HepG2 (cell line): ENCODE data around the gene FAHD1. TPM values are rescaled to one million over a fixed set of nuclear protein-coding genes. Genes with fewer than 3 reads are reported as not detected.
A peak's percentile ranks its signal among the peaks of the same experiment; 100 is the strongest.

Experiments
- BCL6 ChIP-seq: IDR thresholded peaks from 2 replicates; pipeline ENCODE4 v1.6.1; 2016; ENCODE audit warnings: missing genetic modification reagents, missing compliant biosample characterization
- DPF2 ChIP-seq: sonication (generic); formaldehyde crosslinking; IDR thresholded peaks from 2 replicates; pipeline ENCODE4 v1.4.0; 2020; ENCODE audit warnings: mild to moderate bottlenecking, low read depth, missing genetic modification reagents, borderline replicate concordance
- EED ChIP-seq: sonication (generic); formaldehyde crosslinking; IDR thresholded peaks from 2 replicates; pipeline ENCODE4 v1.5.0; 2020; ENCODE audit warnings: mild to moderate bottlenecking, missing genetic modification reagents
- ETS1 ChIP-seq: sonication (generic); formaldehyde crosslinking; IDR thresholded peaks from 2 replicates; pipeline ENCODE4 v1.4.0; 2020; ENCODE audit warnings: missing genetic modification reagents
- FOXP4 ChIP-seq: sonication (generic); formaldehyde crosslinking; IDR thresholded peaks from 2 replicates; pipeline ENCODE4 v1.4.0; 2020; ENCODE audit warnings: missing genetic modification reagents
- HOXA3 ChIP-seq: sonication (generic); formaldehyde crosslinking; IDR thresholded peaks from 2 replicates; pipeline ENCODE4 v1.5.0; 2020; ENCODE audit warnings: missing genetic modification reagents
- ISL2 ChIP-seq: sonication (generic); formaldehyde crosslinking; IDR thresholded peaks from 2 replicates; pipeline ENCODE4 v1.5.0; 2020; ENCODE audit warnings: missing genetic modification reagents
- KAT7 ChIP-seq: IDR thresholded peaks from 2 replicates; pipeline ENCODE4 v1.6.1; 2018; ENCODE audit warnings: borderline replicate concordance, missing compliant biosample characterization
- KAT8 ChIP-seq: IDR thresholded peaks from 2 replicates; pipeline ENCODE4 v1.6.1; 2016; ENCODE audit warnings: missing genetic modification reagents, missing compliant biosample characterization
- KDM1A ChIP-seq: IDR thresholded peaks from 2 replicates; pipeline ENCODE4 v1.6.1; 2016; ENCODE audit warnings: missing compliant biosample characterization
- MYC ChIP-seq: sonication (generic); formaldehyde crosslinking; IDR thresholded peaks from 2 replicates; pipeline ENCODE4 v1.9.0; 2021; ENCODE audit warnings: missing genetic modification reagents, borderline replicate concordance
- NFIC ChIP-seq: IDR thresholded peaks from 2 replicates; pipeline ENCODE4 v1.6.1; 2012; ENCODE audit warnings: mild to moderate bottlenecking, low read length, inconsistent platforms
- PITX1 ChIP-seq: sonication (generic); formaldehyde crosslinking; IDR thresholded peaks from 2 replicates; pipeline ENCODE4 v1.5.1; 2020; ENCODE audit warnings: mild to moderate bottlenecking, missing genetic modification reagents
- RARA ChIP-seq: IDR thresholded peaks from 2 replicates; pipeline ENCODE4 v1.6.1; 2016; ENCODE audit warnings: missing genetic modification reagents, missing compliant biosample characterization
- RNF219 ChIP-seq: sonication (generic); formaldehyde crosslinking; IDR thresholded peaks from 2 replicates; pipeline ENCODE4 v1.5.0; 2020; ENCODE audit warnings: mild to moderate bottlenecking, missing genetic modification reagents
- SOX6 ChIP-seq, 2 experiments: fragments of 450-650 bp in 1 of 2; sonication (generic) in 1 of 2; formaldehyde crosslinking in 1 of 2; IDR thresholded peaks; 2 replicates each; pipeline versions ENCODE4 v1.4.0 to v1.6.1; 2017 to 2020; ENCODE audit warnings: antibody characterized with exemption in 1 of 2, mild to moderate bottlenecking in 1 of 2, missing genetic modification reagents in 1 of 2
- TEAD2 ChIP-seq: sonication (generic); formaldehyde crosslinking; IDR thresholded peaks from 2 replicates; pipeline ENCODE4 v1.9.0; 2021; ENCODE audit warnings: missing genetic modification reagents
- ZBTB1 ChIP-seq: sonication (generic); formaldehyde crosslinking; IDR thresholded peaks from 2 replicates; pipeline ENCODE4 v1.4.0; 2020; ENCODE audit warnings: missing genetic modification reagents, borderline replicate concordance
- ZEB1 ChIP-seq: IDR thresholded peaks from 2 replicates; pipeline ENCODE4 v1.6.1; 2012; ENCODE audit warnings: mild to moderate bottlenecking, low read depth, inconsistent platforms; ENCODE audit not compliant: insufficient replicate concordance
- ZNF10 ChIP-seq: sonication (generic); formaldehyde crosslinking; IDR thresholded peaks from 2 replicates; pipeline ENCODE4 v1.4.0; 2020; ENCODE audit warnings: mild to moderate bottlenecking, low read depth, missing genetic modification reagents, borderline replicate concordance
- ZNF124 ChIP-seq: sonication (generic); formaldehyde crosslinking; IDR thresholded peaks from 2 replicates; pipeline ENCODE4 v1.4.0; 2020; ENCODE audit warnings: missing genetic modification reagents
- ZNF317 ChIP-seq: sonication (generic); formaldehyde crosslinking; IDR thresholded peaks from 2 replicates; pipeline ENCODE4 v1.5.0; 2020; ENCODE audit warnings: mild to moderate bottlenecking, missing genetic modification reagents
- ZNF350 ChIP-seq: sonication (generic); formaldehyde crosslinking; IDR thresholded peaks from 2 replicates; pipeline ENCODE4 v1.4.0; 2020; ENCODE audit warnings: mild to moderate bottlenecking, low read depth, missing genetic modification reagents, borderline replicate concordance
- ZNF614 ChIP-seq: IDR thresholded peaks from 2 replicates; pipeline ENCODE4 v1.6.1; 2018; ENCODE audit warnings: missing biosample characterization, missing genetic modification reagents, inconsistent platforms, borderline replicate concordance
- ZNF660 ChIP-seq: sonication (generic); formaldehyde crosslinking; IDR thresholded peaks from 2 replicates; pipeline ENCODE4 v1.5.1; 2020; ENCODE audit warnings: mild to moderate bottlenecking, low read depth, missing genetic modification reagents, borderline replicate concordance
- ZNF777 ChIP-seq: sonication (generic); formaldehyde crosslinking; IDR thresholded peaks from 2 replicates; pipeline ENCODE4 v1.4.0; 2020; ENCODE audit warnings: missing genetic modification reagents
- ZNF788 ChIP-seq: sonication (generic); formaldehyde crosslinking; IDR thresholded peaks from 2 replicates; pipeline ENCODE4 v1.5.0; 2020; ENCODE audit warnings: mild to moderate bottlenecking, missing genetic modification reagents, borderline replicate concordance
- polyA plus RNA-seq, 8 experiments: library from polyadenylated mRNA; depleted of rRNA in 3 of 8; stranded (reverse) in 7 of 8; unstranded in 1 of 8; fragments of >200 nt; fragmentation: Illumina TruSeq in 4 of 8; extraction: Trizol in 4 of 8; gene quantifications; 2 replicates each; pipeline versions ENCODE4 v1.2.1 to v1.2.3, GENCODE V29; 2011 to 2016; ENCODE audit warnings: low read depth in 4 of 8, missing spikeins in 1 of 8, mixed read lengths in 1 of 8; ENCODE audit not compliant: insufficient read depth in 1 of 8
- total RNA-seq, 5 experiments: library from RNA; depleted of rRNA; stranded (reverse); fragments of >200 nt; fragmentation: Illumina TruSeq; extraction: Trizol; gene quantifications; 2 replicates each; pipeline ENCODE4 v1.2.3, GENCODE V29; 2016; ENCODE audit warnings: low read depth in 1 of 5

The FAHD1 gene
- total and polyA plus RNA-seq, 2 of the 13 experiments (the other 11 are each of a cell fraction or from before 2014, with no cell fraction given), result 39.0 to 45.3 TPM

GRCh38 chr16:1825381-1825863, 1.6 kb upstream of the FAHD1 start (continued):
- TF ChIP-seq HOXA3 (peak; percentile 58), ZNF317 (CRISPR knock-in tag) (peak; percentile 45; the same call in 1 of the 2 replicates), DPF2 (CRISPR knock-in tag) (peak; percentile 34; the same call in 1 of the 2 replicates), EED (no peak), TEAD2 (CRISPR knock-in tag) (no peak), ZBTB1 (CRISPR knock-in tag) (no peak), PITX1 (0 out of 2 replicates have a peak, but pooled peaks have one; percentile 52), ZNF350 (CRISPR knock-in tag) (peak; percentile 26; the same call in 1 of the 2 replicates), RARA (peak; percentile 61; the same call in 1 of the 2 replicates), FOXP4 (CRISPR knock-in tag) (peak; percentile 43; the same call in 1 of the 2 replicates), KDM1A (CRISPR knock-in tag) (0 out of 2 replicates have a peak, but pooled peaks have one; percentile 42), MYC (CRISPR knock-in tag) (peak; percentile 24; the same call in 1 of the 2 replicates), ZNF777 (no peak), ZNF124 (CRISPR knock-in tag) (0 out of 2 replicates have a peak, but pooled peaks have one; percentile 23), ZNF614 (CRISPR knock-in tag) (peak; percentile 18; the same call in 1 of the 2 replicates), ZEB1 (peak; percentile 17), BCL6 (CRISPR knock-in tag) (peak; percentile 46; the same call in 1 of the 2 replicates), KAT8 (CRISPR knock-in tag) (0 out of 2 replicates have a peak, but pooled peaks have one; percentile 22), RNF219 (CRISPR knock-in tag) (0 out of 2 replicates have a peak, but pooled peaks have one; percentile 45), ETS1 (CRISPR knock-in tag) (no peak), KAT7 (CRISPR knock-in tag) (peak; percentile 79; the same call in 1 of the 2 replicates), ZNF10 (CRISPR knock-in tag) (no peak), NFIC (peak; percentile 49; the same call in 1 of the 2 replicates), ZNF788 (CRISPR knock-in tag) (peak; percentile 54; the same call in 1 of the 2 replicates), SOX6 (IDR thresholded peaks at IDR 0.05) (no peak), SOX6 (CRISPR knock-in tag; IDR thresholded peaks at IDR 0.05) (peak; percentile 75), ISL2 (peak; percentile 45; the same call in 1 of the 2 replicates), ZNF660 (CRISPR knock-in tag) (no peak)
